ENCODE results near the gene NPFFR1.

Gene NPFFR1, protein sequence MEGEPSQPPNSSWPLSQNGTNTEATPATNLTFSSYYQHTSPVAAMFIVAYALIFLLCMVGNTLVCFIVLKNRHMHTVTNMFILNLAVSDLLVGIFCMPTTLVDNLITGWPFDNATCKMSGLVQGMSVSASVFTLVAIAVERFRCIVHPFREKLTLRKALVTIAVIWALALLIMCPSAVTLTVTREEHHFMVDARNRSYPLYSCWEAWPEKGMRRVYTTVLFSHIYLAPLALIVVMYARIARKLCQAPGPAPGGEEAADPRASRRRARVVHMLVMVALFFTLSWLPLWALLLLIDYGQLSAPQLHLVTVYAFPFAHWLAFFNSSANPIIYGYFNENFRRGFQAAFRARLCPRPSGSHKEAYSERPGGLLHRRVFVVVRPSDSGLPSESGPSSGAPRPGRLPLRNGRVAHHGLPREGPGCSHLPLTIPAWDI

GRCh38 chr10:70283445-70284399 lies at the start of gene NPFFR1:
TSS of gene NPFFR1 (minus strand) at chr10:70284004. CDS start at chr10:70283676, 328 bp downstream.
- no peak for DNase-seq (ENCODE audit: low spot score)

DNA sequence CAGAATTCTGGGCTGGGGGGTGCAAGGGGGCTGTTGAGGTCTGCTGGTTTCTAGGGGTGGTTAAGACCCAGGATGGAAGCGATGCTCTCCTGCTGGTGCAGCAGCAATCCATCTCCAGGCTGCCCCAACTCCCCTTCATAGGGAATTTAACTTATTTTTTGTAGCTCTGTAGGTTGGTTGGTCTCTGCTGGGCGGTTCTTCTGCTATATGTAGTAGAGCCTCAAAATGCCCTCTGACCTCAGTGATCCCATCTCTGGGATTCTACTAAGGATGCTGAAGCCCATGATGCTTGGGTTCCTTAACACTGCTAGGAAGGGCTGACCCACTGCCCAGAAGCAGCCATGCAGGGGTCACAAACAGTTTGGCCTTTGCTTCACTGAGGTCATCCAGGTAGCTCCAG lies 49.5 kb upstream of the NPFFR1 start:
- no peak for DNase-seq (ENCODE audit: low spot score)

GRCh38 chr10:70331486-70332268 lies 47.9 kb upstream of the NPFFR1 start:
- DNase-seq (ENCODE audit: low spot score): peak; percentile 18

GRCh38 chr10:70331160-70331485 lies 47.3 kb upstream of the NPFFR1 start:
- no peak for DNase-seq (ENCODE audit: low spot score)

DNA sequence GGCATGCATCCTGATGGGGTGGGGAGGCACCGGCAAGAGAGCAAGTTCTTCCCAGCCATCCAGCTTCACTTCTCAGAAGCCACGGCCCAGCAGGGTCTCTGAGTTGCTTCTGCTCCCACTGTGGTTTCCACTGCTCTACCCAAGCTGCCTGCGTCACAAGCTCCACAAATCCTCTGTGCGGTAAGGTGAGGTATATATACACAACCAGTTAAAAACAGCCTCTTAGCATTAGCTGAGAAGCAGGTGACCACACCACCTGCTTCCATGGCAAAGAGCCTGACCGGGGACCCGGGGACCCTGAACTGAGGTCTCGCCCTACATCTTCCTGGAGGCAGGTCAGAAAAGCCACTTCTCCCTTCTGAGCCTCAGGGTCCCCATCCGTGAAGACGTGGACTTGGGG lies 46.9 kb upstream of the NPFFR1 start:
- DNase-seq (ENCODE audit: low spot score): no peak

- no peak for DNase-seq (ENCODE audit: low spot score)
Measured at GRCh38 chr10:70328967-70329366, 45.2 kb upstream of the NPFFR1 start.

GRCh38 chr10:70328018-70328417 lies 44.2 kb upstream of the NPFFR1 start:
- no peak for DNase-seq (ENCODE audit: low spot score)

DNA sequence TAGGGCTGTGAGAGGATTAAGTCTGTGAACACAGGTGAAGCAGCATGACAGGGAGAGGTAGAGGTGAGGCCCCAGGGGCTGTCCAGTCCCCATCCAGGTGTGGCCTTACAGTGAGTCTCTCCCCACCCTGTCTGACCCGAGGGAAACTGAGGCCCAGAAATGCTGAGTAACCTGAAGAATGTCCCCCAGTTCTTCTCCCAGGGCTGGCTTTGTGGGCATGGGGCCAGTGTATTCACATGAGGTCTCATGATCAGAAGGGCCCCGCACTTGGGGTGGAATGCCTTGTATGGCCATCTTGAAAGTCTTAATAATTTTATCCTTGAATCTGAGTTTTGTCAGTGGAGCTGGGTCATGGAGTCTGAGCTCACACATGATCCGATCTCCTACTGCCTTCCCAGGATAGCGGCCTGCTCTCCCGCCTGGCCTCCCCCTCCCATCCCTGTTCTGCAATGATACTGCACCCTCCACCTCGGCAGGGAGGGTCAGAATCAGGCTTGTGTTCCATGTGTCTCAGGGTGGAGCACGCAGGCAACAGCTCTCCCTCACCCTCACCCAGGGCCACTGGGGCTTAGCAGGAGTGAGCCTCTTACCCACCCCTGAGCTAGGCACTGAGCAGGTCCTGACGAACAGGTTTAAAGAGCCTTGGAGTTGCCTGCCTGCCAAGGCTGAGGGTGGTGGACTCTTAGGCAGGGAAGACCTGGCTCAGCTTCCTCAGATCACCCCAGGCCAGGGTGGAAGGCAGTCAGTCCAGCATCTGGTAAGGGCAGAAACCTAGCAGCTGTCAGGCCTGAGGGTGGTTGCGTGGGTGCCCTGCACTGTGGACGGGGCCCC lies 41.4 kb upstream of the NPFFR1 start:
- no peak for DNase-seq (ENCODE audit: low spot score)

GRCh38 chr10:70324339-70324861 lies 40.6 kb upstream of the NPFFR1 start:
- DNase-seq (ENCODE audit: low spot score): no peak

- DNase-seq (ENCODE audit: low spot score): no peak
Measured at GRCh38 chr10:70323697-70324338, 40.0 kb upstream of the NPFFR1 start.

GRCh38 chr10:70323138-70323696 lies 39.4 kb upstream of the NPFFR1 start:
- no peak for DNase-seq (ENCODE audit: low spot score)

DNA sequence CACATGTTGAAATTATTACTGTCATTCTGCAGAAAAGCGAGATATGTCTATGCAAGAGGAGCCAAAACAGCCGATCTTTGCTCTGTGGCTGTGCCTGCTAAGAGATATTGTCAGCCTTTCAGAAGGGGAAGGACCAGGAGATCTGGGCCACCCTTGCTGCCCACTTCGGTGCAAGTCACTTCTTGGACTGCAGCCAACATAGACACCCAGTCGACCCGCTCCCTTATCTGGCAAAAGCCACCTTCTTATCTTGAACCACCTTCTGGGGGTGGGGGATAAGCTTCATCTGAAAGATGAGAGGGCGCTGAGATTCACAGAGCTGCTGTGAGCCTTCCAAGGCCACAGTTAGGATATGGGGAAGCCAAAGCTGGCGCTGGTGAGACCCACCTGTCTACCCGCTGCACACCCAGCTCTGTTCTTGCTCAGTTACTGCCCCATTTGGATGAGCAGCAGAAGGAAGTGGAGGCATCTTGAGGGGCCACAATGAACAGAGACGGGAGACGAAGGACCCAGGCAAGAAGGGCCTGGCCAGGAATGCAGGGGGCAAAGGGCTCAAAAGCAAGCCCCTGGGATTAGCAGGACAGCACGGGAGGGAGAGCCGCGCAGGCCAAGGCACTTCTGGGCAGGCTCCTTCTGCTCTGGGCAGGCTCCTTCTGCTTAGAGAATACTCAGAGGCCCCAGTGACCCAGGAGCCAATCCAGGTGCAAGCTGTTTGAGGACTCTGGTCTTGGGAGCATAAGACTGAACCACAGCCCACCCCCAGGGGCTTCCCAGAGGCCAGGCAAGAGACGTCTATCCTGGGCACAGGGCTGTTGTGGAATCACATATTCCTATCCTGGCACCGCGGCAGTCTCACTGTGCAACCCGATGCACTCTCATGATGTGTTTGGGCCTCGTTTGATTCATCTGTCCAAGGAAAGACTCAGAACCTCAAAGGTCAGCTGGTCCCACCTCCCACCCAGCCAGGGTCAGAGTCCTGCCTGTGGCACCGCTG lies 38.4 kb upstream of the NPFFR1 start:
- DNase-seq (ENCODE audit: low spot score): no peak

GRCh38 chr10:70321233-70321632 lies 37.4 kb upstream of the NPFFR1 start:
- no peak for DNase-seq (ENCODE audit: low spot score)

GRCh38 chr10:70320751-70321150 lies 36.9 kb upstream of the NPFFR1 start:
- no peak for DNase-seq (ENCODE audit: low spot score)

DNA sequence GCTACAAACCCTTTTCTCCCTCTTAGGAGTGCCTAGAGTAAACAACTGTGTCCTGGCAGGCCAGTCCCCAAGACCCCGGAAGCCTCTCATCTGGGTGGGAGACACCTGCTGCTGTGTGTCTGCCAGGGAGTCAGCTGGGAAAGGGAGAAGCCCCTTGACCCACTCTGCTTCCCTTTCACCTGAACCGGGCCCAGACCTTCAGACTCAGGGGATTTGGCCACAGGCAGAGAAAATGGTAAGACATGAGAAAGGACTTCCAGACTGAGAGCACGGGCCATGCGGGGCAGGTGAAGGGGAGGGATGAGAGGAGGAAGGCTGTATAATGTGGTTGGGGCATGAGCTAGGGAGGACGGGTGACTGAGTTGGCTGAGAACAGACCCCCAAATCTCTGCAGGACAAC lies 36.0 kb upstream of the NPFFR1 start:
- no peak for DNase-seq (ENCODE audit: low spot score)

DNA sequence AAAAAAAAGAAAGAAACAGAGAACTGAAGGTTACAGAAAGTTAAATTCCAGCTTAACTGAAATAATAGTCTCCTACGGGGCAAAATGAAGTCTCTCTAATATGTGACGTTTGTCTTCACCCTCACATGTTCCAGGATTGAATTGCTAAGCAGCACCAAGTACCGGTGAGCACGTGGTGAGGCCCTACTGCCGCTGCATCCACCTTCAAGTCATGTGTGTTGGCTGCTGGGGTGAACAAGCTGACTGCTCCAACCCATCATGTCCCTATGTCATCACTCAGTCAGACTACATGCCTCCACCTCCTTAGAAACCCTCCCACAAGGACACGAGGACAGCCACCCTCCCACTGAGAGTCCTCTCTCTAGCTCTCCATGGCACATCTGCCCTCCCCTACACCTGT lies 35.4 kb upstream of the NPFFR1 start:
- no peak for DNase-seq (ENCODE audit: low spot score)

DNA sequence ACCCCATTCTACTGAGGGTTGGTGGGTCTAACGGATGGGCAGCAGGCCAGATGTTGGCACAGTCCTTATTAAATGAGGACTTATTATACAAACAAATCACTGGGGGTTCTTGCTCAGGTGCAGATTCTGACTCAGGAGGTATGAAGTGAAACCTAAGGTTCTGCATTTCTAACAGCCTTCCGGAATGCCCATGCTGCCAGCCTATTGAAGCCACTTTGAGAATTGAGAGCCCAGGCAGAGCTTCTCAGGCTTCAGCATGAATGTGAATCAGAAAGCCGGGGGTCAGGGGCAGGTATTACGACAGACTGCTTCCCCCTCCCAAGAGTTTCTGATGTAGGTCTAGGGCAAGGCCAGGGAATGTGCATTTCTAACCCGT lies 34.1 kb upstream of the NPFFR1 start:
- no peak for DNase-seq (ENCODE audit: low spot score)

GRCh38 chr10:70317272-70317942 lies 33.6 kb upstream of the NPFFR1 start:
- no peak for DNase-seq (ENCODE audit: low spot score)

- DNase-seq (ENCODE audit: low spot score): no peak
Measured at GRCh38 chr10:70315815-70316214, 32.0 kb upstream of the NPFFR1 start.
